Measurements from ENCODE around the gene MYL3.

- TF ChIP-seq CTCF (IDR thresholded peaks at IDR 0.05) (no peak), POLR2A (IDR thresholded peaks at IDR 0.05) (no peak)
Observed at GRCh38 chr3:46912986-46913385, 49.7 kb upstream of the MYL3 start.
